HK-2 (cell line): ENCODE measurements around the gene ERICH4.
"Not testable (repeated sequence)": the region's sequence is repeated elsewhere in the genome, so short reads cannot be mapped to it uniquely, and the experiment has no call there.

Source experiments
- DNase-seq: peaks from one replicate; pipeline ENCODE4 v3.0.0-alpha.2; 2018; ENCODE audit not compliant: unreplicated experiment

The ERICH4 gene

GRCh38 chr19:41435376-41435775 is 7.6 kb upstream of the ERICH4 start:
- DNase-seq: not testable (repeated sequence)

GRCh38 chr19:41435936-41436673 is 6.9 kb upstream of the ERICH4 start:
- no peak for DNase-seq

DNA sequence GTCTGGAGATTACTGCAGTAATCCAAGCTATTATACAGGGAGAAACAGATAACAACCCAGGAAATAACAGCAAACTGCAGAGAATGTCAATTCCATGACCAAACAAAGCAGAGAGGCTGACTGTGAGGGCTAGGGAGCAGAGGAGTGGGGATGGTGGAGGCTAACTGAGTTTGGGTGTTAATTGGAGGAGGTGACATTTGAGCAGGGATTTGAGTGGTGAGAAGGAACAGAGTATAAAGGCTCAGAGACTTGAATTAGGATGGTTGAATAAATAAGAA is 6.3 kb upstream of the ERICH4 start:
- DNase-seq: no peak

DNA sequence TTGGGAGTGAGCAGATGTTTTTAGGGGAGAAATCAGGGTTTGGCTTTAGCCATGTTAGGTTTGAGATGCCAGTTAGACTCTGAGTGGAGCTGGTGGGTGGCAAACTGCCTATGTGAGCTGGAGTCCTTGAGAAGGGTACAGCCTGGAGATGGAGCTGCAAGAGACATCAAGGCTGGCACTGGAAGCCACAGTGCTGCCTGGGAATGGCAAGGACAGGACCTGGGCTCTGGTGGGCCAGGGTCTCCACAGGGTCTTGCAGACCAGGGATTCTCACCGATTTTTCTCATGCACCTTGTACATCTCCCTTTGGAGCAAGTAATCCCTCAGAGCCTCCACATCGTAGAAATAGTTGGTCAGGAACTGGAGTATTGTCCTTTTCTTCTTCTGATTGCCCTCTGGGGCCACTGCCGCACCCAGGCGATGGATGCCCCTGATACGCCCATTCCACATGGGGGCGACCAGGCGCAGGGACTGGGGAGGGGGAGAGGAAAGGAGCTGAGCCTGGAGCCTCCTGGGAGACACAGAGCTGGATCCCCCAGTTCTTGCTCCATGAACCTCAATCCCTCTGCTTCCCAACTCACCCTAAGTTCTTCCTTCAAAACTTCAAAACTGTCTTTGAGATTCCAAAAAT is 4.9 kb upstream of the ERICH4 start:
- DNase-seq: no peak

DNA sequence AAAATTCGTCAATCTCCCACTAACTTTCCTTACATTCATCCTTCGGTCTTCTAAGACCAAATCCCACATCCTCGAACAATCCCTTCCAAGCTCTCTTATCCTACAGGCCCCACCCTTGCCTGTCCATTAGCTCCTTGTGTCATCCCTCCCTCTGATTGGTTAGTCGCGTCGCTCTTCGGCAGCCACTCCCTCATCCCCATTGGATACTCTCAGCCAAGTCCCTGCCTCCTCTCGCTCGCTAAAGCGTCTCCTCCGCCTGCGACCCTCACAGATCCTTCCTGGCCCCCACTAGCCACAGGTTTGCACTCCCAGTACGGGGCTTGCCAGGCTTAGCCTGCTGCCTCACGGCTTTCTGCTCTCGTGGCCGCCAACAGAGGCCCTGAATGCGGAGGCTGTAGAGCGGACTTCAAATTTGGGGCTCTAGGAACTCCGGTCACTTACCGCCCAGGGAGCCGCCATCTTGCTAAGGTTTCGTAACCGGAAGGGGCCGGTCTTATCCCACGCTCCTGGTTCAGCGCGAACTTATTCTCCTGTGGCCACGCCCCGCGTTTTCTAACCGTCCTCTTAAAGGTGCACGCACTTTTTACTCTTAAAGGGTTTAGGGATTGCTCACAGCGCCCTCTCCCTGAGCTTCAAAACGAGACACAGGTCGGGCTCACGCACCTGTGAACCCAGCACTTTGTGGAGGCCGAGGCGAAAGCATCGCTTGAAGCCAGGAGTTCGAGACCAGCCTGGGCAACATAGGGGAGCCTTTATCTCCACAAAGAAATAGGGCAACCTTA is 3.3 kb upstream of the ERICH4 start, which contains the start of gene DMAC2:
Gene DMAC2 (minus strand): TSS at position 472 of the 782 bp plus-strand sequence. CDS start 13 bp downstream, at position 459.
- peak; percentile 95 for DNase-seq

GRCh38 chr19:41441321-41441945 is 1.5 kb upstream of the ERICH4 start:
- no peak for DNase-seq

- no peak for DNase-seq
These were observed 978 bp downstream of the ERICH4 start for GRCh38 chr19:41443813-41444455.

- DNase-seq: no peak
These were observed 2.6 kb downstream of the ERICH4 start for GRCh38 chr19:41445575-41445974.

DNA sequence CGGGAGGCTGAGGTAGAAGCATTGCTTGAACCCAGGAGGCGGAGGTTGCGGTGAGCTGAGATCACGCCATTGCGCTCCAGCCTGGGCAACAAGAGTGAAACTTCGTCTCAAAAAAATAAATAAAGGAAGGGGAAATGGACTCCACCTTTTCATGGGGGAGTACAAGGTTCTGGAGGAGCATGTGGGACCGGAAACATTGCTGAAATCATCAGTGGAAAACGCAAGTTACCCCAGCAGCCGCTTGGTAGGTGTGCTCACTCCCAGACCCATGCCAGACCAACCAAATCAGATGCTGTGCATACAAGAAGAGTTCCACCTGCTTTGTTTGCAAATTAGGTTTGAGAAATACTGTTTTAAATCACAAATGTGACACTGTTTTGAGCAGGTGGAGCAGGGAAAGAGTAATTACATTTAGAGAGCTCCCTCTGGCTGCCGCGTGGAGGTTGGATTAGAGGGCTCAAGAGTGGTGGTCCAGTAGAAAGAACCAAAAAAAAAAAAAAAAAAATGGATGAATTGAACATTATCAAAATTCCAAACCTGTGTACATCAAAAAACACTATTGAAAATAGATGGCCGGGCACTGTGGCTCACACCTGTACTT is 4.9 kb downstream of the ERICH4 start:
- no peak for DNase-seq

DNA sequence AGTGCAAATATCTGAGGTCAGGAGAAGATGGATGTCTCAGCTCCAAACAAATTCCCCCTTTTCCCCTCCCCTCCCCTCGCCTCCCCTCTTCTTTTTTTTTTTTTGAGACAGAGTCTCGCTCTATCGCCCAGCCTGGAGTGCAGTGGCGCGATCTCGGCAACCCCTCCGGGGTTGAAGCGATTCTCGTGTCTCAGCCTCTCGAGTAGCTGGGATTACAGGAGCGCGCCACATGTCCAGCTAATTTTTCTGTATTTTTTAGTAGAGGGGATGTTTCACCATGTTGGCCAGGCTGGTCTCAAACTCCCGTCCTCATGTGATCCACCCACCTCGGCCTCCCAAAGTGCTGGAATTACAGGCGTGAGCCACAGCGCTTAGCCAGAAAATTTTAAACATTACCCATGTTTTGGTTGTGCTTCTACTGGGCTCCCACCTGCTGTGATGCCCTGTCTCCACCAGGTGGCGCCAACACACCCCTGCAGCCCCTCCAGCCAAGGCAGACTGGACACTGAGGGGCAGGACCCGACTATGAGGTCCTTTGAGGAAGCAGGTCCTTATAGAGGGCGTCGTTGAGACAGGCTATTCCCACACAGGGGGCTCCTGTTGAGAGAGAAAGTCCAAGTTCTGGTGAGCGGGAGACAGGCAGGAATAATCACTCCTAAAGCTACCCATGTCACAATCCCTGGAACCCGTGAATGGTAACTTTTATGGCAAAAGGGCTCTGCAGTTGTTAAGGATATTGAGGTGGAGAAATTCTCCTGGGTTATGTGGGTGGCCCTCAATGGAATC is 6.3 kb downstream of the ERICH4 start:
- peak; percentile 78 for DNase-seq

DNA sequence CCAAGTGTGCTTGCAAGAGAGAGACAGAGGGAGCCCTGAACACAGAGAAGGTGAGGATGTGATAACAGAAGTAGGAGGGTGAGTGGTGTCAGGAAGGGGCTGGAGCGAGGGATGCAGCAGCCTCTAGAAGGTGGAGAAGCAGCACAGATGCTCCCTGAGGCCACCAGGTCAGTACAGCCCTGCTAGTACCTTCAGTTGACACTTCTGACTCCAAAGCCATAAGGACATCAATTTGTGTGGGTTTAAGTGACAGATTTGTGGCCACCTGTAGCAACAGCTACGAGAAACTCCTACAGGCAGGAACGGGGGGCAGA is 6.9 kb downstream of the ERICH4 start:
- DNase-seq: no peak

DNA sequence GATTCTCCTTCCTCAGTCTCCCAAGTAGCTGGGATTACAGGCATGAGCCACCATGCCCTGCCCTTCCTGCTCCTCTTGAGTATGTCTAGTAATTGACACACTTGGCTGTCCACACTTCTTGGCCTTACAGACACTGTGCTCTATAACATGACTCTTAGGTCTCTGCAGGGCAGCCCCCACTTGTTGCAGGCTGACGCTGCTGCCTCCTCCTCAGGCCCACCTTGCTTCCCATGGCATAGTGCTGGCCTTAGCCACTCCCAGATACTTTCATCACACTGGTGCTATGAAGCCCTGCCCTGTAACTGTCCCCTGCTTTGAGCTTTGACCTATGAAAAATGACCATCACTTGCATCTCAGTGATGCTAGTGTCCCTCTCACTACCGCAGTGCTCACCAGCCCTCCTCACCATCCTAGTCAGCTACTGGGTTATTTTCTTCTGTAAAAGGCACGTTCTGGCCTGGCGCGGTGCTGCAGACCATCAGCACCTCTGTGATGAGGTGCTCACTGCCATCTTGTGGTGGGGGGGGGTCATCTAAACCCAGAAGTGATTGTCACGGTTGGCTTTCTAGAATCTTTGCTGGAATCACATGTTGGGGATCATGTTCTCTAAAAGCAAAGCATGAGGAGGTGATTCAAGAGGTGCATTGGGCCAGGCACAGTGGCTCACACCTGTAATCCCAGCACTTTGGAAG is 9.8 kb downstream of the ERICH4 start:
- DNase-seq: no peak

- no peak for DNase-seq
These were observed 13.0 kb downstream of the ERICH4 start for GRCh38 chr19:41455936-41456335.

DNA sequence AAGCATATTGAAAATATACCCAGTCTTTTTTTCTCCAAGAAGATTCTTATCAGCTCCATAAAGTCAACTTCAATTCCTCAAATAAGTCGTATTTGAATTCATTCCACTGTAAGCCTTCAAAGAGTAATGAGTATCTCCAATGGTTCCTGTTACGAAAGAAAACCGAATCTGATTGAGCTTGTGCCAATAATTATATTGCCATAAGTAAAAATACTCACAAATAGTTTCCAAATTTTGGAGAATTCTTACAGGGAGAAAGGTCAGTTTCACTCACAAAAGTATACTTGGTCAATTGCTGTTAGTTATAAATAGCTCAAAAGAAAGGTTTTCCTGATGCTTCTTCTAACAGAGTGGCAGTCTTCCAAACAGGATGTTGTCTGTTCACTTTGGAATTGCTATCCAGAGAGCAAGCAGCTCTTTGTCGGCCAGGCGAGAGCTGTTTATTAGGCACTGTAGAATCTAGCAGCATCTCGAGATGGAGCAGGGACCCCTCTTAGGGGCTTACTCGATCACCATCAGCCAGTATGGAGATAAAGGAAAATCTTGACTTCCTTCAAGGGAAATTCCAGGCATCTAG is 13.5 kb downstream of the ERICH4 start:
- no peak for DNase-seq

GRCh38 chr19:41457241-41457640 is 14.3 kb downstream of the ERICH4 start:
- DNase-seq: no peak

DNA sequence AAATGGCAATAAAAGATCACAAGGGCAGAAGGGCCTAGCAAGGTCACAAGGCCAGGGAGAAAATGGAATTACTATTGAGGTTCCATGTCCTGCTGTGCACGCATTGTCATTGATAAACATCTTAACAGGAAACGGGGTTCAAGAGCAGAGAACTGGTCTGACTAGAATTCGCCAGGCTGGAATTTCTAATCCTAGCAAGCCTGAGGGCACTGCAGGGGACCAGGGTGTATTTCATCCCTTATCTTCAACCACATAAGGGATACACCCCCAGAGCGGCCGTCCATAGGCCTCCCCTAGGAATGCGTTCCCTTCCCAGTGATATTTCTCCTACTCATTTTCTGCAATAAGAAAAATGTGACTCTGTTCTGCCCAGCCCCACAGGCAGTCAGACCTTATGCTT is 19.5 kb downstream of the ERICH4 start:
- DNase-seq: no peak

GRCh38 chr19:41463257-41464256 is 20.6 kb downstream of the ERICH4 start:
- not testable (repeated sequence) for DNase-seq

DNA sequence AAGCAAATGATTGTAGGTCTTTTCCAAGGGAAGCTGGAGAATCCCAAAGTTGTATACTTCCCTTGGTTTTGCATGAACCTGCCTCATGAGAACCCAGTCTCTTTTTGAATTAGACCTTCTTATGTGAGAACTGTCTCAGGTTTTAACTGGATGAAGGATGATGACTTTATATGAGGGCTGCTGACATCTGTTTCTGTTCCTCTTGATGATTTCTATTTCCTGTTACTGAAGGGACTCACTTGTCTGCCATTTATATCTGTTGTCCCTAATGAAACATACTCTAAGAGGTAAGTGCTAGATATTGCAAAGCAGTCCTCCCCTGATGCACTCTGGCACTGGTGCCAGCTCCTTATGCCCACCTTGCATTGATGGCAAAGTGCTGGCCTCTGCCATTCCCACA is 33.6 kb downstream of the ERICH4 start:
- DNase-seq: no peak

DNA sequence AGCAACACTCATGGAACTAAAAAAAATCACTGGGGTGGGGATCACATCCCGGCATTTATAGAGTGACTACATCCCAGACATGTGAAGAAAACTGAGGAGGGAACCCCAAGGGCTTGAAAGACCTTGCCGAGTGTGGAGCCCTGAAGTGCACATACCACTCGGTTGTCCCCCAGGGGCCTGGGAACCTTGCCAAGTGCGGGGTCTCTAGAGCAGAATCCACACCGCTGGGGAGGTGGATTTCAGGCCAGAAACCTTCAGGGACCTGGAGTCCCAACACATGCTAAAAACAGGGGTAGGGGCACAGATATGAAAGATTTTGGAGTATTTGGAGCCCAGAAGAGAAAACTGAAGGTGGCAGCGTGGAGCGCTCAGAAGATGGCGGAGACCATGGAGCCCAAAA is 35.2 kb downstream of the ERICH4 start:
- DNase-seq: no peak
